Nasal cavity respiratory epithelium epithelial cell of viscerocranial mucosa (primary cell): ENCODE results near the gene EMC10. TPM values are rescaled to one million over a fixed set of nuclear protein-coding genes. Genes with fewer than 3 reads are reported as not detected.

Experiments used
- total RNA-seq: library from RNA; depleted of rRNA; stranded (reverse); fragments of >200 nt; gene quantifications from 2 replicates; pipeline ENCODE4 v1.2.3, GENCODE V29; 2014

Gene EMC10
- total RNA-seq, result 29.4 and 44.4 TPM in 2 replicates

GRCh38 chr19:50476224-50476906, at the start of gene EMC10, which contains the start of gene GARIN5A:
Gene EMC10, plus strand, starts transcription at chr19:50476507. Its CDS starts 38 bp downstream, at chr19:50476545.
Gene GARIN5A, minus strand, starts transcription at chr19:50476848. Its CDS starts 460 bp downstream, at chr19:50476388.

GRCh38 chr19:50432221-50433028, 43.9 kb upstream of the EMC10 start, which contains the start of gene MYBPC2:
Gene MYBPC2, plus strand, starts transcription at chr19:50432892. Its CDS starts 62 bp downstream, at chr19:50432954.

GRCh38 chr19:50511069-50511822, 34.9 kb downstream of the EMC10 start, which contains the start of gene JOSD2:
Gene JOSD2, minus strand, starts transcription at chr19:50511191. Its CDS starts 760 bp downstream, at chr19:50510431.

GRCh38 chr19:50513746-50514345, 37.5 kb downstream of the EMC10 start, which contains the start of gene ASPDH:
Gene ASPDH, minus strand, starts transcription at chr19:50513913. Its CDS starts 90 bp downstream, at chr19:50513823.

Other genes starting within 250 kb of the EMC10 start
- under 0.01 and 0.36 TPM in 2 replicates for gene KCNC3, start 147.1 kb upstream of the EMC10 start, total RNA-seq
- gene NAPSA, start 110.9 kb upstream of the EMC10 start, total RNA-seq, result under 0.01 and 0.78 TPM in 2 replicates
- 60.1 and 69.3 TPM in 2 replicates for gene NR1H2, start 100.0 kb upstream of the EMC10 start, total RNA-seq
- gene POLD1, start 92.2 kb upstream of the EMC10 start, total RNA-seq, result 25.6 and 27.7 TPM in 2 replicates
- gene SPIB, start 57.6 kb upstream of the EMC10 start, total RNA-seq, result not detected in 2 replicates
- gene MYBPC2, start 43.6 kb upstream of the EMC10 start, total RNA-seq, result not detected in 2 replicates
- 0.68 and 1.4 TPM in 2 replicates for gene GARIN5A, start 341 bp downstream of the EMC10 start, total RNA-seq
- 14.4 and 19.5 TPM in 2 replicates for gene JOSD2, start 34.7 kb downstream of the EMC10 start, total RNA-seq
- gene ASPDH, start 37.4 kb downstream of the EMC10 start, total RNA-seq, result not detected in 2 replicates
- not detected in 2 replicates for gene LRRC4B, start 91.9 kb downstream of the EMC10 start, total RNA-seq
- not detected in 2 replicates for gene SYT3, start 163.4 kb downstream of the EMC10 start, total RNA-seq
- 0.68 TPM in 1 of 2 replicates, not detected in the other for gene C19orf81, start 172.9 kb downstream of the EMC10 start, total RNA-seq
- gene SHANK1, start 243.3 kb downstream of the EMC10 start, total RNA-seq, result under 0.01 TPM in 1 of 2 replicates, not detected in the other
- gene CLEC11A, start 246.9 kb downstream of the EMC10 start, total RNA-seq, result under 0.01 and 0.07 TPM in 2 replicates